ENCODE data around the gene OAS3.

Gene OAS3

DNA sequence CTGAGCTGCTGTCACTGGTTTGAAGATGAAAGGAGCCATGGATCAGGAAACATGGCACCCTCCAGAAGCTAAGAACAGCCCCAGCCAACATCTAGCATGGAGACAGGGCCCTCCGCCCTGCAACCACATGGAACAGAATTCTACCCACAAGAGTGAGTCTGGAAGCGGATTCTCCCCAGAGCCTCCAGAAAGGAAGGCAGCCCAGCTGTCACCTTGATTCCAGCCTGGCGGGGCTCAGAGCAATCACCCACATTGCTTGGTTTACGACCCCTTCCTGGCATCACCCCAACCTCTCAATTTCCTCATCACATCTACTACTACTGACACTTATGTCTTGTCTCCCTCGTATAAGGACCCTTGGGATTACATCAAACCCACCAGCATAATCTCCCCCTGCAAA lies 78.5 kb downstream of the OAS3 start:
- no peak overlapping the region for H3K4me3 ChIP-seq (ENCODE audit: low read length)
- no peak for DNase-seq (ENCODE audit: low read depth)
- TF ChIP-seq, protein P1, sequence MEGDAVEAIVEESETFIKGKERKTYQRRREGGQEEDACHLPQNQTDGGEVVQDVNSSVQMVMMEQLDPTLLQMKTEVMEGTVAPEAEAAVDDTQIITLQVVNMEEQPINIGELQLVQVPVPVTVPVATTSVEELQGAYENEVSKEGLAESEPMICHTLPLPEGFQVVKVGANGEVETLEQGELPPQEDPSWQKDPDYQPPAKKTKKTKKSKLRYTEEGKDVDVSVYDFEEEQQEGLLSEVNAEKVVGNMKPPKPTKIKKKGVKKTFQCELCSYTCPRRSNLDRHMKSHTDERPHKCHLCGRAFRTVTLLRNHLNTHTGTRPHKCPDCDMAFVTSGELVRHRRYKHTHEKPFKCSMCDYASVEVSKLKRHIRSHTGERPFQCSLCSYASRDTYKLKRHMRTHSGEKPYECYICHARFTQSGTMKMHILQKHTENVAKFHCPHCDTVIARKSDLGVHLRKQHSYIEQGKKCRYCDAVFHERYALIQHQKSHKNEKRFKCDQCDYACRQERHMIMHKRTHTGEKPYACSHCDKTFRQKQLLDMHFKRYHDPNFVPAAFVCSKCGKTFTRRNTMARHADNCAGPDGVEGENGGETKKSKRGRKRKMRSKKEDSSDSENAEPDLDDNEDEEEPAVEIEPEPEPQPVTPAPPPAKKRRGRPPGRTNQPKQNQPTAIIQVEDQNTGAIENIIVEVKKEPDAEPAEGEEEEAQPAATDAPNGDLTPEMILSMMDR (conservative IDR thresholded peaks at IDR 0.05; ENCODE audit: low read length), result no peak

GRCh38 chr12:113019025-113019424 lies 80.8 kb downstream of the OAS3 start:
- peak; percentile 18 for DNase-seq (ENCODE audit: low read depth)
- no peak overlapping the region for H3K4me3 ChIP-seq (ENCODE audit: low read length)
- TF ChIP-seq, protein P1 (conservative IDR thresholded peaks at IDR 0.05; ENCODE audit: low read length), result no peak

DNA sequence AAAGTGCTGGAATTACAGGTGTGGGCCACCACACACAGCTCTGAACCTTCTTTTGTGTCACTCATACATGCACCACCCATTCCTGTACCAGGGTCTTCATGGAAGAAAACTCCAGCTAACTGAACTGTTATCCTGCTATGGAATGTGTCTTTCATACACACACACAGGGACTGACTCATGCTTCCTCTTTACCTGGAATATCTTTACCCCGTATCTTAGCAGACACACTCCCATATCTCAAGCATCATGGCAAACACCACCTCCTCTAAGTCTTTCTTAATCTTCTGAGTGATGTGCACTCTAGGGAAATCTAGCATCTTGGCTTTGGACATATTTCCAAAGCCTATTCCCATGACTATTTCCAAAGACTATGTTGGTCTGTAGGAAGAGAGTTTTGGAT lies 83.2 kb downstream of the OAS3 start:
- DNase-seq (ENCODE audit: low read depth), result no peak
- TF ChIP-seq, protein P1 (conservative IDR thresholded peaks at IDR 0.05; ENCODE audit: low read length), result no peak

More for the DNA sequence above, 83.2 kb downstream of the OAS3 start:
- H3K4me3 ChIP-seq (ENCODE audit: low read length), result no peak overlapping the region

All from AG10803 (cell line).